ENCODE results near the gene GHRL.
"Not testable (repeated sequence)": the region's sequence is repeated elsewhere in the genome, so short reads cannot be mapped to it uniquely, and the experiment has no call there.

GHRL gene

GRCh38 chr3:10269443-10269842 lies 23.3 kb downstream of the GHRL start:
- H3K9ac ChIP-seq = no peak overlapping the region
- H3K9me3 ChIP-seq = no peaks in the 10 kb centered on the region
- peaks cover 100% of the 10 kb centered on the region for H4K20me1 ChIP-seq
- peaks cover 26% of the 10 kb centered on the region for H3K4me1 ChIP-seq
- H3K36me3 ChIP-seq = peaks cover 98% of the 10 kb centered on the region
- no peak overlapping the region for H3K27ac ChIP-seq
- no peaks in the 10 kb centered on the region for H3K27me3 ChIP-seq
- H3K4me3 ChIP-seq = no peak overlapping the region
- H3K4me2 ChIP-seq = no peak overlapping the region
- TF ChIP-seq Cebpa-rat (IDR thresholded peaks at IDR 0.05) = no peak

GRCh38 chr3:10268930-10269329 lies 23.8 kb downstream of the GHRL start:
- Histone ChIP-seq H3K4me1 (peaks cover 21% of the 10 kb centered on the region), H3K36me3 (peaks cover 98% of the 10 kb centered on the region), H3K4me2 (no peak overlapping the region), H4K20me1 (peaks cover 100% of the 10 kb centered on the region), H3K9ac (no peak overlapping the region), H3K27me3 (no peaks in the 10 kb centered on the region), H3K4me3 (no peak overlapping the region), H3K27ac (no peak overlapping the region), H3K9me3 (no peaks in the 10 kb centered on the region)
- TF ChIP-seq Cebpa-rat (IDR thresholded peaks at IDR 0.05) = no peak

GRCh38 chr3:10268116-10268515 lies 24.6 kb downstream of the GHRL start:
- no peak for TF ChIP-seq Cebpa-rat (IDR thresholded peaks at IDR 0.05)
- peaks cover 99% of the 10 kb centered on the region for H3K36me3 ChIP-seq
- H3K4me2 ChIP-seq = no peak overlapping the region
- no peak overlapping the region for H3K27ac ChIP-seq
- H3K9me3 ChIP-seq = no peaks in the 10 kb centered on the region
- peaks cover 100% of the 10 kb centered on the region for H4K20me1 ChIP-seq
- H3K4me3 ChIP-seq = no peak overlapping the region
- no peak overlapping the region for H3K9ac ChIP-seq
- no peaks in the 10 kb centered on the region for H3K27me3 ChIP-seq
- peaks cover 13% of the 10 kb centered on the region for H3K4me1 ChIP-seq

- not testable (repeated sequence) for H3K9me3 ChIP-seq, H3K9ac ChIP-seq, H3K27ac ChIP-seq, H3K4me2 ChIP-seq, H3K4me3 ChIP-seq, H3K4me1 ChIP-seq, H3K27me3 ChIP-seq
- Histone ChIP-seq H4K20me1 (peaks cover 100% of the 10 kb centered on the region), H3K36me3 (peaks cover 99% of the 10 kb centered on the region)
Measured at GRCh38 chr3:10266936-10267335, 25.8 kb downstream of the GHRL start.

- TF ChIP-seq Cebpa-rat (IDR thresholded peaks at IDR 0.05) = no peak
- no peak overlapping the region for H3K4me3 ChIP-seq
- H3K36me3 ChIP-seq = peaks cover 99% of the 10 kb centered on the region
Measured at GRCh38 chr3:10265833-10266232, 26.9 kb downstream of the GHRL start.

GRCh38 chr3:10263646-10264363 lies 28.9 kb downstream of the GHRL start:
- Histone ChIP-seq H3K4me1 (no peaks in the 10 kb centered on the region), H3K4me2 (no peak overlapping the region), H3K27ac (no peak overlapping the region), H3K27me3 (no peaks in the 10 kb centered on the region), H3K9me3 (no peaks in the 10 kb centered on the region), H3K36me3 (peaks cover 99% of the 10 kb centered on the region), H3K4me3 (no peak overlapping the region), H4K20me1 (peaks cover 100% of the 10 kb centered on the region), H3K9ac (no peak overlapping the region)
- TF ChIP-seq Cebpa-rat (IDR thresholded peaks at IDR 0.05) = no peak

More at GRCh38 chr3:10265833-10266232, 26.9 kb downstream of the GHRL start:
- peaks cover 100% of the 10 kb centered on the region for H4K20me1 ChIP-seq
- no peaks in the 10 kb centered on the region for H3K4me1 ChIP-seq
- H3K9ac ChIP-seq = no peak overlapping the region
- no peaks in the 10 kb centered on the region for H3K27me3 ChIP-seq
- no peak overlapping the region for H3K4me2 ChIP-seq
- no peaks in the 10 kb centered on the region for H3K9me3 ChIP-seq
- no peak overlapping the region for H3K27ac ChIP-seq

- no peaks in the 10 kb centered on the region for H3K9me3 ChIP-seq
- H3K9ac ChIP-seq = no peak overlapping the region
- H3K27ac ChIP-seq = no peak overlapping the region
- H3K36me3 ChIP-seq = peaks cover 99% of the 10 kb centered on the region
- peaks cover 100% of the 10 kb centered on the region for H4K20me1 ChIP-seq
- TF ChIP-seq Cebpa-rat (IDR thresholded peaks at IDR 0.05) = no peak
- no peak overlapping the region for H3K4me2 ChIP-seq
- H3K27me3 ChIP-seq = no peaks in the 10 kb centered on the region
- no peak overlapping the region for H3K4me3 ChIP-seq
- H3K4me1 ChIP-seq = no peaks in the 10 kb centered on the region
Measured at GRCh38 chr3:10262027-10262426, 30.7 kb downstream of the GHRL start.

GRCh38 chr3:10260211-10260701 lies 32.5 kb downstream of the GHRL start:
- H3K36me3 ChIP-seq = peaks cover 99% of the 10 kb centered on the region
- H4K20me1 ChIP-seq = peaks cover 100% of the 10 kb centered on the region
- H3K9ac ChIP-seq = no peak overlapping the region
- H3K4me3 ChIP-seq = no peak overlapping the region
- H3K27me3 ChIP-seq = no peaks in the 10 kb centered on the region
- H3K27ac ChIP-seq = no peak overlapping the region
- H3K4me2 ChIP-seq = no peak overlapping the region
- TF ChIP-seq Cebpa-rat (IDR thresholded peaks at IDR 0.05) = no peak
- no peaks in the 10 kb centered on the region for H3K4me1 ChIP-seq
- no peaks in the 10 kb centered on the region for H3K9me3 ChIP-seq

GRCh38 chr3:10259798-10260197 lies 32.9 kb downstream of the GHRL start:
- no peak for TF ChIP-seq Cebpa-rat (IDR thresholded peaks at IDR 0.05)
- H3K4me3 ChIP-seq = no peak overlapping the region
- peaks cover 99% of the 10 kb centered on the region for H3K36me3 ChIP-seq
- H3K9ac ChIP-seq = no peak overlapping the region
- peaks cover 99% of the 10 kb centered on the region for H4K20me1 ChIP-seq
- H3K9me3 ChIP-seq = no peaks in the 10 kb centered on the region
- H3K27me3 ChIP-seq = no peaks in the 10 kb centered on the region
- no peaks in the 10 kb centered on the region for H3K4me1 ChIP-seq
- no peak overlapping the region for H3K4me2 ChIP-seq
- no peak overlapping the region for H3K27ac ChIP-seq

- TF ChIP-seq Cebpa-rat (IDR thresholded peaks at IDR 0.05) = no peak
- H3K36me3 ChIP-seq = peaks cover 99% of the 10 kb centered on the region
Measured at GRCh38 chr3:10259036-10259435, 33.7 kb downstream of the GHRL start.

More at GRCh38 chr3:10259036-10259435, 33.7 kb downstream of the GHRL start:
- no peak overlapping the region for H3K4me3 ChIP-seq
- no peaks in the 10 kb centered on the region for H3K9me3 ChIP-seq
- peaks cover 6% of the 10 kb centered on the region for H3K4me1 ChIP-seq
- peaks cover 99% of the 10 kb centered on the region for H4K20me1 ChIP-seq
- no peak overlapping the region for H3K27ac ChIP-seq
- H3K27me3 ChIP-seq = no peaks in the 10 kb centered on the region
- no peak overlapping the region for H3K9ac ChIP-seq
- H3K4me2 ChIP-seq = no peak overlapping the region

Measured in BLaER1 (cell line).